ENCODE results near the gene DNAJA3. TPM values are rescaled to one million over a fixed set of nuclear protein-coding genes. Genes with fewer than 3 reads are reported as not detected.

DNAJA3 gene
- total and polyA plus RNA-seq, 12 donors, result 29.0 to 76.7 (median 71.4) TPM

- 95 to 97% methylated on average over 16 of the region's 16 CpGs for WGBS, 2 donors
- DNase-seq (no peak), ATAC-seq (no peak)
- no peaks in the 10 kb centered on the region for H3K9me3 ChIP-seq
- no peak for TF ChIP-seq CTCF (IDR thresholded peaks at IDR 0.05)
- H3K4me1 ChIP-seq, result peaks cover 0 to 23% (median 10%) of the 10 kb centered on the region in 9 donors
- H3K27ac ChIP-seq, result no peak overlapping the region
- no peak overlapping the region for H3K4me3 ChIP-seq
- peaks cover 0 to 78% (median 10%) of the 10 kb centered on the region in 9 donors for H3K36me3 ChIP-seq
- intact Hi-C loops (cut with DNase I), result no loop called here
- H3K27me3 ChIP-seq, result no peaks in the 10 kb centered on the region
Observed at GRCh38 chr16:4467916-4468315, 42.2 kb downstream of the DNAJA3 start.

- peaks cover 0 to 22% (median 6%) of the 10 kb centered on the region in 9 donors for H3K4me1 ChIP-seq
- ATAC-seq, result no peak
- H3K36me3 ChIP-seq, result peaks cover 0 to 68% (median 10%) of the 10 kb centered on the region in 9 donors
- no peak for DNase-seq
- 91 to 94% methylated on average over 10 of the region's 10 CpGs for WGBS, 2 donors
- H3K9me3 ChIP-seq, result no peaks in the 10 kb centered on the region
- H3K27ac ChIP-seq, result no peak overlapping the region
- intact Hi-C loops (cut with DNase I), result no loop called here
- H3K27me3 ChIP-seq, result no peaks in the 10 kb centered on the region
- H3K4me3 ChIP-seq, result no peak overlapping the region
- TF ChIP-seq CTCF (IDR thresholded peaks at IDR 0.05), result no peak
Observed at GRCh38 chr16:4468972-4469371, 43.3 kb downstream of the DNAJA3 start.

- Histone ChIP-seq H3K27me3 (no peaks in the 10 kb centered on the region), H3K36me3 (peaks cover 0 to 39% (median 6%) of the 10 kb centered on the region in 9 donors), H3K9me3 (no peaks in the 10 kb centered on the region), H3K4me3 (no peak overlapping the region), H3K4me1 (peaks cover 0 to 26% (median 20%) of the 10 kb centered on the region in 9 donors), H3K27ac (no peak overlapping the region)
- no peak for DNase-seq
- intact Hi-C loops (cut with DNase I), result loop anchor here in 1 of 10 donors (5.0 kb wide), 1 partner anchor 1435 kb away; the partner anchor contains the start of gene BICDL2
- WGBS, 2 donors, result 96 to 97% methylated on average over 5 of the region's 5 CpGs
- no peak for TF ChIP-seq CTCF (IDR thresholded peaks at IDR 0.05)
- no peak for ATAC-seq
Observed at GRCh38 chr16:4471869-4472268, 46.2 kb downstream of the DNAJA3 start.

GRCh38 chr16:4472880-4473279, 47.2 kb downstream of the DNAJA3 start:
- no peak for TF ChIP-seq CTCF (IDR thresholded peaks at IDR 0.05)
- WGBS, 2 donors, result 75 to 83% methylated on average over 4 of the region's 4 CpGs
- Histone ChIP-seq H3K4me1 (peaks cover 4 to 35% (median 29%) of the 10 kb centered on the region in 9 donors), H3K9me3 (no peaks in the 10 kb centered on the region), H3K4me3 (no peak overlapping the region), H3K27ac (no peak overlapping the region), H3K27me3 (no peaks in the 10 kb centered on the region), H3K36me3 (peaks cover 0 to 30% (median 6%) of the 10 kb centered on the region in 9 donors)
- DNase-seq (no peak), ATAC-seq (no peak)
- intact Hi-C loops (cut with DNase I), result loop anchor here in 1 of 10 donors (5.0 kb wide), 1 partner anchor 1436 kb away; the partner anchor contains the start of gene BICDL2

Data from heart right ventricle (tissue), 16 donors.